Measurements from ENCODE around the gene NECTIN1. TPM values are rescaled to one million over a fixed set of nuclear protein-coding genes. Genes with fewer than 3 reads are reported as not detected.
A peak's percentile ranks its signal among the peaks of the same experiment; 100 is the strongest.

The NECTIN1 gene
- total RNA-seq, 1 donor from 2014 or later: 19.5 TPM

- Histone ChIP-seq H3K27ac (no peak overlapping the region), H3K36me3 (no peaks in the 10 kb centered on the region), H2AFZ (replicated peaks) (no peak overlapping the region), H4K20me1 (ENCODE audit: low read depth) (no peaks in the 10 kb centered on the region), H3F3A (ENCODE audit: low read depth) (peaks cover 12% of the 10 kb centered on the region), H3K27me3 (peaks cover 25% of the 10 kb centered on the region), H3K4me3 (no peak overlapping the region), H3K79me2 (ENCODE audit: low read depth) (no peaks in the 10 kb centered on the region), H3K9ac (no peak overlapping the region), H3K9me3 (ENCODE audit: low read depth) (no peaks in the 10 kb centered on the region), H3K4me1 (peaks cover 5% of the 10 kb centered on the region), H3K4me2 (no peak overlapping the region)
- no peak overlapping the region for H3K4me3 Mint-ChIP-seq
- H3K36me3 Mint-ChIP-seq: no peaks in the 10 kb centered on the region
- DNase-seq (ENCODE audit: low spot score): no peak
- peaks cover 22% of the 10 kb centered on the region for H3K27me3 Mint-ChIP-seq (ENCODE audit: insufficient read depth, low read depth)
- TF ChIP-seq CTCF (IDR thresholded peaks at IDR 0.05) (no peak), EZH2 (IDR thresholded peaks at IDR 0.05) (no peak), EZH2phosphoT487 (IDR thresholded peaks at IDR 0.05) (no peak)
- no peaks in the 10 kb centered on the region for H3K9me3 Mint-ChIP-seq
- peak overlapping the region; percentile 46 for H3K27ac Mint-ChIP-seq
- peaks cover 26% of the 10 kb centered on the region for H3K4me1 Mint-ChIP-seq
These were observed 10.2 kb upstream of the NECTIN1 start for GRCh38 chr11:119739021-119739703.

GRCh38 chr11:119738059-119738439, 9.0 kb upstream of the NECTIN1 start:
- peaks cover 17% of the 10 kb centered on the region for H3K27me3 ChIP-seq
- no peak overlapping the region for H3K9ac ChIP-seq
- DNase-seq (ENCODE audit: low spot score): no peak
- TF ChIP-seq EZH2phosphoT487 (IDR thresholded peaks at IDR 0.05): no peak
- TF ChIP-seq EZH2 (IDR thresholded peaks at IDR 0.05): no peak
- TF ChIP-seq CTCF (IDR thresholded peaks at IDR 0.05): no peak
- H3K9me3 ChIP-seq (ENCODE audit: low read depth): no peaks in the 10 kb centered on the region
- no peak overlapping the region for H3K4me3 Mint-ChIP-seq
- peaks cover 17% of the 10 kb centered on the region for H3K27me3 Mint-ChIP-seq (ENCODE audit: insufficient read depth, low read depth)
- no peaks in the 10 kb centered on the region for H3K36me3 Mint-ChIP-seq
- no peaks in the 10 kb centered on the region for H4K20me1 ChIP-seq (ENCODE audit: low read depth)
- no peaks in the 10 kb centered on the region for H3K9me3 Mint-ChIP-seq
- H3K4me2 ChIP-seq: no peak overlapping the region
- peaks cover 8% of the 10 kb centered on the region for H3F3A ChIP-seq (ENCODE audit: low read depth)
- no peak overlapping the region for H3K4me3 ChIP-seq
- H3K36me3 ChIP-seq: no peaks in the 10 kb centered on the region
- peaks cover 4% of the 10 kb centered on the region for H3K4me1 ChIP-seq
- H3K27ac Mint-ChIP-seq: no peak overlapping the region
- no peaks in the 10 kb centered on the region for H3K79me2 ChIP-seq (ENCODE audit: low read depth)
- H3K27ac ChIP-seq: no peak overlapping the region
- peaks cover 23% of the 10 kb centered on the region for H3K4me1 Mint-ChIP-seq
- H2AFZ ChIP-seq (replicated peaks): no peak overlapping the region

GRCh38 chr11:119737366-119738058, 8.5 kb upstream of the NECTIN1 start:
- H3K36me3 Mint-ChIP-seq: no peaks in the 10 kb centered on the region
- H3K9ac ChIP-seq: no peak overlapping the region
- H3K36me3 ChIP-seq: no peaks in the 10 kb centered on the region
- H3K4me3 ChIP-seq: no peak overlapping the region
- no peaks in the 10 kb centered on the region for H4K20me1 ChIP-seq (ENCODE audit: low read depth)
- no peak for DNase-seq (ENCODE audit: low spot score)
- H3K27ac ChIP-seq: no peak overlapping the region
- no peak overlapping the region for H3K4me3 Mint-ChIP-seq
- no peak for TF ChIP-seq CTCF (IDR thresholded peaks at IDR 0.05)
- no peak for TF ChIP-seq EZH2phosphoT487 (IDR thresholded peaks at IDR 0.05)
- no peak overlapping the region for H3K27ac Mint-ChIP-seq
- no peaks in the 10 kb centered on the region for H3K9me3 ChIP-seq (ENCODE audit: low read depth)
- peaks cover 14% of the 10 kb centered on the region for H3K27me3 Mint-ChIP-seq (ENCODE audit: insufficient read depth, low read depth)
- H3F3A ChIP-seq (ENCODE audit: low read depth): peaks cover 3% of the 10 kb centered on the region
- peaks cover 11% of the 10 kb centered on the region for H3K27me3 ChIP-seq
- no peaks in the 10 kb centered on the region for H3K79me2 ChIP-seq (ENCODE audit: low read depth)
- peaks cover 17% of the 10 kb centered on the region for H3K4me1 Mint-ChIP-seq
- H3K4me1 ChIP-seq: no peaks in the 10 kb centered on the region
- H2AFZ ChIP-seq (replicated peaks): no peak overlapping the region
- no peak overlapping the region for H3K4me2 ChIP-seq
- H3K9me3 Mint-ChIP-seq: no peaks in the 10 kb centered on the region

Data from neural progenitor cell (in vitro differentiated cells).